Measurements from ENCODE around the gene C18orf63.

The C18orf63 gene

GRCh38 chr18:74402806-74403433 lies 87.3 kb downstream of the C18orf63 start:
- no peaks in the 10 kb centered on the region for H3K9me3 ChIP-seq (ENCODE audit: control insufficient read depth, insufficient read depth, low read length)
- no peaks in the 10 kb centered on the region for H3K4me1 ChIP-seq (ENCODE audit: control insufficient read depth, insufficient read depth, low read length)
- H3K4me3 ChIP-seq (ENCODE audit: low read depth, low read length): no peak overlapping the region
- H3K27me3 ChIP-seq (ENCODE audit: control insufficient read depth, insufficient read depth, low read length): no peaks in the 10 kb centered on the region
- no peaks in the 10 kb centered on the region for H3K36me3 ChIP-seq (ENCODE audit: control insufficient read depth, insufficient read depth, low read length)
- H3K9ac ChIP-seq (ENCODE audit: low read depth, low read length): no peak overlapping the region

- H3K36me3 ChIP-seq (ENCODE audit: control insufficient read depth, insufficient read depth, low read length): no peaks in the 10 kb centered on the region
- no peaks in the 10 kb centered on the region for H3K27me3 ChIP-seq (ENCODE audit: control insufficient read depth, insufficient read depth, low read length)
- H3K9me3 ChIP-seq (ENCODE audit: control insufficient read depth, insufficient read depth, low read length): no peaks in the 10 kb centered on the region
- peaks cover 6% of the 10 kb centered on the region for H3K4me1 ChIP-seq (ENCODE audit: control insufficient read depth, insufficient read depth, low read length)
- H3K9ac ChIP-seq (ENCODE audit: low read depth, low read length): no peak overlapping the region
- H3K4me3 ChIP-seq (ENCODE audit: low read depth, low read length): no peak overlapping the region
These were observed 92.2 kb downstream of the C18orf63 start for GRCh38 chr18:74407888-74408287.
